Astrocyte of the spinal cord (primary cell): ENCODE measurements around the gene SPTBN2.

Source experiments
- DNase-seq: peaks from one replicate; pipeline ENCODE4 v3.0.0; 2011; ENCODE audit warnings: low read depth, low spot score
- H3K4me3 ChIP-seq: 2 replicates; pipeline ENCODE4 v1.5.1; 2011; ENCODE audit warnings: low read depth, mild to moderate bottlenecking, low read length, moderate library complexity
- in situ Hi-C: cut with HindIII; loops from 2 replicates; pipeline ENCODE4 v1.10.0; 2017; ENCODE audit warnings: low sequenced_read_pairs
- TF ChIP-seq, protein P1 (sequence below): IDR thresholded peaks from 2 replicates; pipeline ENCODE4 v1.5.1; 2012; ENCODE audit warnings: low read depth, mild to moderate bottlenecking, low read length, inconsistent platforms

Gene SPTBN2

DNA sequence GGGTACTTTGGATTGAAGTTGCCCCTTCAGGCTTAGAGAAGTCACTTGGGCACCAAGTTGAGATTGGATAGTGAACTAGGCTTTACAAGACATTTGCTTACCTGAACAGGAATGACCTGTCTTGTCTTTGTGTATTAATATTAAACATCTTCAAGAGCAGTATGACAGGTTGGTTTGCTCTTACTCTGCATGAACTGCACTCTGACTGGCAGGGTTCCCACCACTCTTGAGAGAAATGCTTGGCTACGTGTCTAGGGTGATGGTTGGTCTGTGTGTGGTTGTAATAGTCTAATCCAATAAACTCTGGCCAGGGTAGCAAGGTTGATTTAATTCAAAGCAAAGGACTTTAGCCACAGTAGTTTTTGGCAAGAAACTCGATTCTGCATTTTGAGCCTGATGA lies 20.1 kb upstream of the SPTBN2 start:
- no peak overlapping the region for H3K4me3 ChIP-seq
- peak; percentile 9 for DNase-seq
- in situ Hi-C loops, result no loop called here
- TF ChIP-seq, protein P1, sequence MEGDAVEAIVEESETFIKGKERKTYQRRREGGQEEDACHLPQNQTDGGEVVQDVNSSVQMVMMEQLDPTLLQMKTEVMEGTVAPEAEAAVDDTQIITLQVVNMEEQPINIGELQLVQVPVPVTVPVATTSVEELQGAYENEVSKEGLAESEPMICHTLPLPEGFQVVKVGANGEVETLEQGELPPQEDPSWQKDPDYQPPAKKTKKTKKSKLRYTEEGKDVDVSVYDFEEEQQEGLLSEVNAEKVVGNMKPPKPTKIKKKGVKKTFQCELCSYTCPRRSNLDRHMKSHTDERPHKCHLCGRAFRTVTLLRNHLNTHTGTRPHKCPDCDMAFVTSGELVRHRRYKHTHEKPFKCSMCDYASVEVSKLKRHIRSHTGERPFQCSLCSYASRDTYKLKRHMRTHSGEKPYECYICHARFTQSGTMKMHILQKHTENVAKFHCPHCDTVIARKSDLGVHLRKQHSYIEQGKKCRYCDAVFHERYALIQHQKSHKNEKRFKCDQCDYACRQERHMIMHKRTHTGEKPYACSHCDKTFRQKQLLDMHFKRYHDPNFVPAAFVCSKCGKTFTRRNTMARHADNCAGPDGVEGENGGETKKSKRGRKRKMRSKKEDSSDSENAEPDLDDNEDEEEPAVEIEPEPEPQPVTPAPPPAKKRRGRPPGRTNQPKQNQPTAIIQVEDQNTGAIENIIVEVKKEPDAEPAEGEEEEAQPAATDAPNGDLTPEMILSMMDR, result no peak

DNA sequence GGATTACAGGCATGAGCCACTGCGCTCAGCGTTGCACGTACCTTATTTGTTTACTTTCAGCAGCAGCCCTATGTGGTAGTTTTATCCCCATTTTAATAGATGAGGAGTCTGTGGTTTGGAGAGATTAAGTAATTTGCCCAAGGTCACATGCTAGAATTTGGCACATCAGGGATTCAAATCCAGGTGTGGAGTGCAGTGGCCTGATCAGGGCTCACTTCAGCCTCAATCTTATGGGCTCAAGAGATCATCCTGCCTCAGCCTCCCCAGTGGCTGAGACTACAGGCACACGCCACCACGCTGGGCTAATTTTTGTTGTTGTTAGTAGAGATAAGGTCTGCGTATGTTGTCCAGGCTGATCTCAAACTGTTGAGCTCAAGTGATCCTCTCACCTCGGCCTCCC lies 18.5 kb upstream of the SPTBN2 start:
- TF ChIP-seq, protein P1, result no peak

DNA sequence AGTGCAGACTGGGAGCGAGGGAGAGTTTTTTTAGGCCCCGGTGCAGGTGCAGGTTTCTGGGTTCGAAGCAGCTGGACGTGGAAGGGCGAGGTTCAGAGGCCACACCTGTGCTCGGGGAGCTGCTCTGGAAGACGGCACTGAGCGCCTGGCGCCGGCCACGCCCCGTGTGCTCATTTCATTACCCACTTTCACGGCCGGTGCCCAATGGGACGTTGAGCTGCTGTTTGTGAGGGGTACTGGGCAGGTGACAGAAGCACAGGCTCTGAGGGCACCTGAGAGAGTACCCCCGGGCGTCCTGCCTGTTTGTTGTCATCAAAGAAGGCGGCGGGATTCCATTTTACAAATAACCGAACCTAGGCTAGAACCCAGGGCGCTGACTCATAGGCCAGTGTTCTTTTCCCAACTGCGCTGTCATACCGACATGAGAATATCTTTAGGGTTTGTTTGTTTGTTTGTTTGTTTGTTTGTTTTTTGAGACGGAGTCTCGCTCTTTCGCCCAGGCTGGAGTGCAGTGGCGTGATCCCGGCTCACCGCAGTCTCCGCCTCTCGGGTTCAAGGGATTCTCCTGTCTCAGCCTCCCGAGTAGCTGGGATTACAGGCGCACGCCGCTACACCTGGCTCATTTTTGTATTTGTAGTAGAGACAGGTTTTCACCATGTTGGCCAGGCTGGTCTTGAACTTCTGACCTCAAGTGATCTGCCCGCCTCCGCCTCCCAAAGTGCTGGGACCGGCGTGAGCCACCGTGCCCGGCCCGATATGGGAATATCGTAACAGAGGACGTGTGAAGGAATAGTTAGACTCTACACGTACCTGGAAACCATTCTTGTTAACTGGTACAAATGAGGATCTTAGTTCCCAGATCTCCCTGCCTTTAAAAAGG lies 16.6 kb upstream of the SPTBN2 start:
- no peak for DNase-seq
- peak overlapping the region; percentile 90 for H3K4me3 ChIP-seq
- TF ChIP-seq, protein P1, result no peak
- in situ Hi-C loops, result no loop called here

More for the DNA sequence above, 18.5 kb upstream of the SPTBN2 start:
- in situ Hi-C loops, result no loop called here
- H3K4me3 ChIP-seq, result no peak overlapping the region
- no peak for DNase-seq

DNA sequence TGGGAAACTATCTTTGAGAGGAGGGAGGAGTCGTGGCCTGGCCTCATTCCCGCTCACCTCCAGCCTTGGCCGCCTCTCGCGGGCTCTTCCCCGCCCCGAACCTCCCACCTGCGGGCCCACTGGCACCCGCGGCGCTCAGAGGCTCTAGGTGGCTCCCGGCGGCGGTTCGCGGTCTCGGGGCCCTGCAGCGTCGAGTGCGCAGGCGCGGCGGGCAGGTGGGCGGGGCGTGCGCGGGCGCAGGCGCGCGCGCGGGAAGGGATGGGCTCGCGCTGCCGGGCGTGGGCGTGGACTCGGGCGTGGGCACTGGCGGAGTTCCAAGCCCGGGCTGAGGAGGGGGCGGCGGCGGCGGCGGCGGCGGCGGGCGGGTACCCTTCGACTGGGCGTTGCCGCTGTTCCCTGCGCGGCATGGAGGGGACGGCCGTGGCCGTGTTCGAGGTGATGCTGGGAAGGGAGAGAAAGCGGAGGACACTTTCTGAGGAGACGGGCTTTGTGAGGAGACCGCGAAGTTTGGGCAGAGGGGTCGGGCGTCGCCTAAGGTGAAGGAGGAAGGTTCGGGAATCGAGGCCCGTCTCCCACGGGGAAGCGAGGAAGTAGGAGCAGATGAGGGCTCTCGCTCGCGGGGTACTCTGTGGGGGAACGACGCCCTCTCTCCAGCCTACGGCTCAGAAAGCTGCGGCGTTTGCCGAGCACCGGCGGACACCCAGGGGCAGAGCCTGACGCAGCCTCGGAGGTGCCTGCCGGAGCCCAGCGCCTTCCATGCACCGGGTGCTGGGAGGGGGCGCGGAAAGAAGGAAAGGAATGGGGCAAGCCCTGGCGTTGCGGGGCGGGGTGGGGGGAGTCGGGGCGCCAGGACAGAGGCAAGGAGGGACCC lies 15.7 kb upstream of the SPTBN2 start:
- DNase-seq, result peak; percentile 50
- TF ChIP-seq, protein P1, result no peak
- peak overlapping the region; percentile 90 for H3K4me3 ChIP-seq
- in situ Hi-C loops, result no loop called here

DNA sequence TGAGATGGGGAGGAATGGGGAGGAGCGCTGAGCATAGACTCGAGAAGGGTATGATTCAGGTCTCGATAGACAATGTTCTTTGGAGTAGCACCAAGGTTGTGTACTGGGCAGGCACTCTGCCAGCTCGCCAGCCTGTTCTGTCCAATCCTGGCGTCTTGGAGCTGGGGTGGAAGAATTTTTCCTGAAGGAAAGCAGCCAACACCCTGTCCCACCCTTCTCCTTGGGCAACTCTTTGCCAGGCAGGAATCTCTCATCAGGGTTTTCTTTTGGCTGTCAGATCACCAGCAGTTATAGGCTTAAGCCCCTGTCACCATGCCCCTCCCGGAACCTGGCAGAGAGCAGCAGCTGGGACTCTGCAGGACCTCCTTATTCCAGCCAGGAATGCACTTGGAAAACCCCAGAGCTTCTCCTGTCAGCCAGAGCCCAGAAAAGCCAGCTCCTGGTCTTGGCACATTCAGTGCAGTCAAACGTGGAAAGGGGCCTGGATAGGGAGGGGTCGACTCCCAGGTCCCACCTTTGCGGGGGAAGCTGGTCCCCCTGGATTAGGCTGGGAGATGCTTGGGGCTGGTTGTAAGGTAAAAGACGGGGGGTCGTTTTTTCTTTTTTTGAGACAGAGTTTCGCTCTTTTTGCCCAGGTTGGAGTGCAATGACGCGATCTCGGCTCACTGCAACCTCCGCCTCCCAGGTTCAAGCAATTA lies 14.4 kb upstream of the SPTBN2 start:
- in situ Hi-C loops, result no loop called here
- TF ChIP-seq, protein P1, result no peak
- DNase-seq, result no peak
- H3K4me3 ChIP-seq, result no peak overlapping the region

DNA sequence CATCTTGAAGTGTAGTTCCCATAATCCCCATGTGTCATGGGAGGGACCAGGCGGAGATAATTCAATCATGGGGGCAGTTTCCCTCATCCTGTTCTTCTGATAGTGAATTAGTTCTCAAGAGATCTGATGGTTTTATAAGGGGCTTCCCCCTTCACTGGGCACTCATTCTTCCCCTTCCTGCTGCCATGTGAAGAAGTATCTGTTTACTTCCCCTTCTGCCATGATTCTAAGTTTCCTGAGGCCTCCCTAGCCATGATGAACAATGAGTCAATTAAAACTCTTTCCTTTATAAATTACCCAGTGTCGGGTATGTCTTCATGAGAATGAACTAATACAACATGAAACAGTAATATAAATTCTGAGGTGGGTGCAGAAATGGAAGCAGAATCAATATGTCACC lies 12.1 kb upstream of the SPTBN2 start:
- no peak for DNase-seq
- no peak overlapping the region for H3K4me3 ChIP-seq
- TF ChIP-seq, protein P1, result no peak
- in situ Hi-C loops, result no loop called here
